ENCODE measurements around the gene AOPEP.

- no peak for TF ChIP-seq POLR2A (IDR thresholded peaks at IDR 0.05; ENCODE audit: low read depth, low read length)
- no peak for TF ChIP-seq SPI1 (IDR thresholded peaks at IDR 0.05; ENCODE audit: low read depth, low read length)
- TF ChIP-seq POLR2AphosphoS5 (IDR thresholded peaks at IDR 0.05; ENCODE audit: low read depth, low read length) = no peak
- TF ChIP-seq TAF1 (IDR thresholded peaks at IDR 0.05; ENCODE audit: low read depth, low read length) = no peak
- no peak for TF ChIP-seq POU2F2 (IDR thresholded peaks at IDR 0.05; ENCODE audit: low read depth, low read length)
- TF ChIP-seq PAX5 (IDR thresholded peaks at IDR 0.05; ENCODE audit: insufficient read depth, low read length, severe bottlenecking) = no peak
Observed at GRCh38 chr9:94889628-94890027, 163.1 kb downstream of the AOPEP start.

All from GM12891 (cell line).